DND-41 (cell line): ENCODE measurements around the gene TMEM88.

ENCODE experiments used
- EZH2 ChIP-seq: IDR thresholded peaks from 3 replicates; pipeline ENCODE4 v1.6.1; 2012; ENCODE audit warnings: borderline replicate concordance, low read depth, mild to moderate bottlenecking, moderate library complexity, low read length, inconsistent platforms; ENCODE audit not compliant: severe bottlenecking
- TF ChIP-seq, protein P1 (sequence below): IDR thresholded peaks from 2 replicates; pipeline ENCODE4 v1.5.1; 2012; ENCODE audit warnings: borderline replicate concordance, low read length, moderate library complexity, mild to moderate bottlenecking; ENCODE audit not compliant: poor library complexity, severe bottlenecking; ENCODE audit errors: extremely low read depth

DNA sequence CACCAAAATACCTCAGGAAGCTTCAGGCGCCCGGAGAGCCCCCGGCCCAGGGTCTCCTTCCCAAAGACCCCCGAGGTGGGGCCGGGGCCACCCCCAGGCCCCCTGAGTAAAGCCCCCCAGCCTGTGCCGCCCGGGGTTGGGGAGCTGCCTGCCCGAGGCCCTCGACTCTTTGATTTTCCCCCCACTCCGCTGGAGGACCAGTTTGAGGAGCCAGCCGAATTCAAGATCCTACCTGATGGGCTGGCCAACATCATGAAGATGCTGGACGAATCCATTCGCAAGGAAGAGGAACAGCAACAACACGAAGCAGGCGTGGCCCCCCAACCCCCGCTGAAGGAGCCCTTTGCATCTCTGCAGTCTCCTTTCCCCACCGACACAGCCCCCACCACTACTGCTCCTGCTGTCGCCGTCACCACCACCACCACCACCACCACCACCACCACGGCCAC, 6.7 kb upstream of the TMEM88 start:
- TF ChIP-seq, protein P1, sequence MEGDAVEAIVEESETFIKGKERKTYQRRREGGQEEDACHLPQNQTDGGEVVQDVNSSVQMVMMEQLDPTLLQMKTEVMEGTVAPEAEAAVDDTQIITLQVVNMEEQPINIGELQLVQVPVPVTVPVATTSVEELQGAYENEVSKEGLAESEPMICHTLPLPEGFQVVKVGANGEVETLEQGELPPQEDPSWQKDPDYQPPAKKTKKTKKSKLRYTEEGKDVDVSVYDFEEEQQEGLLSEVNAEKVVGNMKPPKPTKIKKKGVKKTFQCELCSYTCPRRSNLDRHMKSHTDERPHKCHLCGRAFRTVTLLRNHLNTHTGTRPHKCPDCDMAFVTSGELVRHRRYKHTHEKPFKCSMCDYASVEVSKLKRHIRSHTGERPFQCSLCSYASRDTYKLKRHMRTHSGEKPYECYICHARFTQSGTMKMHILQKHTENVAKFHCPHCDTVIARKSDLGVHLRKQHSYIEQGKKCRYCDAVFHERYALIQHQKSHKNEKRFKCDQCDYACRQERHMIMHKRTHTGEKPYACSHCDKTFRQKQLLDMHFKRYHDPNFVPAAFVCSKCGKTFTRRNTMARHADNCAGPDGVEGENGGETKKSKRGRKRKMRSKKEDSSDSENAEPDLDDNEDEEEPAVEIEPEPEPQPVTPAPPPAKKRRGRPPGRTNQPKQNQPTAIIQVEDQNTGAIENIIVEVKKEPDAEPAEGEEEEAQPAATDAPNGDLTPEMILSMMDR, result no peak
- TF ChIP-seq EZH2, result no peak
